ENCODE data around the gene ZGPAT.

Gene ZGPAT

DNA sequence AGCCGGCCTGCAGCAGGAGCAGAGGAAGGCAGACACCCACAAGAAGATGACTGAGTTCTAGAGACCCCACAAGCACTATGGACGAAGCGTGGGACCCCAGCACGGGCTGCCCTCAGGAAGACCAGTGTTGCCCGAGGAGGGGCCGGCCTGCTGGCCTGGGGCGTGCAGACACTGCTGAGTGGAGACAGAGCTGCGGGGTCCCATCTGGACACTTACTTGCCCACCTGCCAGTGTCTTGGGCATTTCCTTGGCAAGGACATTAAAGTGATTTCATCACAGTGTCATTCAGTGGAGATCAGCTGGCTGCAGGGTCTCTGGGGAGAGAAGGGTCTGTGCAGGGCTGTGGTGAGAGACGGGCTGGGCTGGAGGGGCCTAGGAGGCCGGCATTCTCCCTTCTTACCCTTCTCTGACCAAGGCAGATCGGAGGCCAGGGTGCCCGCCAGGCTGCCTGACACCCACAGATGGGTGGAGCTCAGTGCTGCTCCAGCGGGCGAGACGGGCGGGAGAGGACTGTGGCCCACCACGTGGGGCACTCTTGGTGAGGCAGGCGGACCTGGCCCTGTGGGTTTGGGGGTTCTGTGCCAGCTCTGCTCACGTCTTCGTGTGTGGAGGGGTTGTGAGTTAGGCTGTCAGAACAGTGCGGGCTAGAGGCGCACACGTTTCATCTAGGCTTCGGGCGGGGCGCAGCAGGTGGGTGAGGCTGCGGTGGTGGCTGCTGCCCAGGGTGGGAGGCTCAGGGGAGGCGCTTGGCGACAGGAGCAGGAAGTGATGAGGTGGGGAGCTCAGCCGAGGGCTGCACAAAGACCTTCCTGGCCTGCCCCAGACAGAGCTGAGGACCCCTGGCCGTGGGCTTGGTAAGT is 28.2 kb downstream of the ZGPAT start, which contains the start of gene LIME1:
Gene LIME1, plus strand, starts transcription at position 806 of the 860 bp plus-strand sequence. CDS start 886 bp downstream, outside the sequence.
- no peak for DNase-seq

DNA sequence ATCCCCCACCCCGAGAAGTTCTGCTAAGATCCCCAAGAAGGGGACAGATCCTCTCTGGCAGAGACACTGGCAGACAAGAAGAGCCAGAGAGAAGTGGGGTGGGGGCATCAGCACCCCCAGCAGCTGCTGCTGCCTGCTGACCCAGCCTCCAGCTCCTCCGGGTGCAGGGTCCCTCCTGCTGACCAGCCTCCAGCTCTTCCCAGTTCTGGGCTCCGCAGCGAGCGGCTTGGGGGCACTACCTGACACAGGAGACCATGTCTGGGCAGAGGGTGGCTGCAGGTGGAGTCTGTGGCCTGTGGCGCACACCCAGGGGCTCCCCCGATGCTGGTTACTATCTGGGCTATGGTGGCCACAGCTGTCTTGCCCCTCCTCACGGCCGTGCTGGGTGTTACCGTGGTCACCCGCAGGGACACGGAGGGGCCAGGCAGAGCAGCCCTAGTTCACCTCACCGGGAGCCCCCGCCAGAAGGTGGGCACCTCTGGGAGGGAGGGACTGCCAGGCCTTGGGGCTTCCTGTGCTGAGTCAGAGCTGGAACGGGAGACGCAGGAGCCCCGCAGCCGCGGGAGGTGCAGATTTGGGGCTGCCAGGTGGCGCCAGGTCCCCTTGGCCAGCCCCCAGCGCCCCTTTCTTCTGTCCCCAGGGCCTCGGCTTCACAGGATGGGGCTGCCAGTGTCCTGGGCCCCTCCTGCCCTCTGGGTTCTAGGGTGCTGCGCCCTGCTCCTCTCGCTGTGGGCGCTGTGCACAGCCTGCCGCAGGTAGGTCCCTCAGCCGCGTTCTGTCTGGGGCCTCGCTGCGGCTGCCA is 29.3 kb downstream of the ZGPAT start:
- no peak for DNase-seq

DNA sequence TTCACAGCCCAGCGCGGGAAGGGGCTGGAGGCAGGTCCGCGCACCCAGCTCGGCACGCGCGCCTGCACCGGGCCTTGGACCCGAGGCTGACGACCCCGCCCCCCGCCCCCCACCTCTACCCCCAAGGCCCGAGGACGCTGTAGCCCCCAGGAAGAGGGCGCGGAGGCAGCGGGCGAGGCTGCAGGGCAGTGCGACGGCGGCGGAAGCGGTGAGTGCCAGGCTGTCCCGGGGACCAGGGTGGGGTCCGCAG is 29.8 kb downstream of the ZGPAT start:
- DNase-seq = no peak

DNA sequence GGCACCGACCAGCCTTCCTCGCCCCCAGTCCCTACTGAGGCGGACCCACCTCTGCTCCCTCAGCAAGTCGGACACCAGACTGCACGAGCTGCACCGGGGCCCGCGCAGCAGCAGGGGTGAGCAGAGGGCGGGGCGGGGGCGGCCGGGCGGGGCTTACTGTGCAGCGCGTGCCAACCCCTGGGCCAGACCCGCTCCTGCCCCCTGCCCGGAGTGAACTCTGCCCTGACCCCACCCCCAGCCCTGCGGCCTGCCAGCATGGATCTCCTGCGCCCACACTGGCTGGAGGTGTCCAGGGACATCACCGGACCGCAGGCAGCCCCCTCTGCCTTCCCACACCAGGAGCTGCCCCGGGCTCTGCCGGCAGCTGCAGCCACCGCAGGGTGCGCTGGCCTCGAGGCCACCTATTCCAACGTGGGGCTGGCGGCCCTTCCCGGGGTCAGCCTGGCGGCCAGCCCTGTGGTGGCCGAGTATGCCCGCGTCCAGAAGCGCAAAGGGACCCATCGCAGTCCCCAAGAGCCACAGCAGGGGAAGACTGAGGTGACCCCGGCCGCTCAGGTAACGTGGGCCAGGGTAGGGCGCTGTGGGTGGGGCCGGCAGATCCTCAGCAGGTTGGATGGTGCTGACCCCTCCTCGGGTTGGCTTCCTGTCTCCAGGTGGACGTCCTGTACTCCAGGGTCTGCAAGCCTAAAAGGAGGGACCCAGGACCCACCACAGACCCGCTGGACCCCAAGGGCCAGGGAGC is 30.3 kb downstream of the ZGPAT start:
- no peak for DNase-seq

DNA sequence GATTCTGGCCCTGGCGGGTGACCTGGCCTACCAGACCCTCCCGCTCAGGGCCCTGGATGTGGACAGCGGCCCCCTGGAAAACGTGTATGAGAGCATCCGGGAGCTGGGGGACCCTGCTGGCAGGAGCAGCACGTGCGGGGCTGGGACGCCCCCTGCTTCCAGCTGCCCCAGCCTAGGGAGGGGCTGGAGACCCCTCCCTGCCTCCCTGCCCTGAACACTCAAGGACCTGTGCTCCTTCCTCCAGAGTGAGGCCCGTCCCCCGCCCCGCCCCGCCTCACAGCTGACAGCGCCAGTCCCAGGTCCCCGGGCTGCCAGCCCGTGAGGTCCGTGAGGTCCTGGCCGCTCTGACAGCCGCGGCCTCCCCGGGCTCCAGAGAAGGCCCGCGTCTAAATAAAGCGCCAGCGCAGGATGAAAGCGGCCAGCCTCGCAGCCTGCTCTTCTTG is 30.9 kb downstream of the ZGPAT start:
- no peak for DNase-seq

DNA sequence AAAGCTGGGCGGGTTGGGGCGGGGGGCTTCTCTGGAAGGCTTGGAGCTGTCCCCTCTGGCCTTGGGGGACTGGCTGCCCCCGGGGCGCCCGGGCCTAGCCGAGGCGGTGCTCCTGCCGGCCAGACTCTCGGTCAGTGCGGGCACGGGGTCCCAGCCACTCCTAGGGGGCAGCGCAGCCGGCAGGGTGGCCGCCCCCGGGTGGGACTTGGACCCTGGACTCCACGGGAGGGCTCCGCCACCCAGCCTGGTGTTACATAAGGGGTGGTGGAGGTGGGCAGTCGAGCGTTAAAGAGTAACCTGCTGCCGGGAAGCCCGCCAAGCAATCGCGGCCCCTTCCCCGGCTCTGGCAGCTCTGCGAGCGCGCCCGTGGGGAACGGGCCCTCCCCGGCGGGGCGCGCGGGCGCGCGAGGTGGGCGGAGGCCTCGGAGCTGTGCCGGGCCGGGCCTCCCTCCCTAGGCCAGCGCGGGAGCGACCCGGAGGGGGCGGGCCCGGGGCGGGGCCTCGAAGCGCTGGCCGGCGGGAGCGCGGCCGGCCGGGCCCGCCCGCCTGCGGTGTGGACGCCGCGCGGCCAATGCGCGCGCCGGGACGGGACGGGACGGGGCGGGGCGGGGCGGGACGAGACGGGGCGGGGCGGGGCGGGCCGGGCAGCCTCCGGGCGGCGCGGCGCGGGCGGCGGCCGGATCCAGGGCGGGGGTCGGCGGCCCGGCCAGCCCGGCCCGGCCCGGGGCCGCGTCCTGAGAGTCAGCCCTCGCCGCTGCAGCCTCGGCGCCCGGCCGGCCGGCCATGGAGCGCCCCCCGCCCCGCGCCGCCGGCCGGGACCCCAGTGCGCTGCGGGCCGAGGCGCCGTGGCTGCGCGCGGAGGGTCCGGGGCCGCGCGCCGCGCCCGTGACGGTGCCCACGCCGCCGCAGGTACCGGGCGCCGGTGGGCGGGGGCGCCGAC is 31.6 kb downstream of the ZGPAT start, which contains the start of gene SLC2A4RG:
Gene SLC2A4RG, plus strand, starts transcription at position 647 of the 940 bp plus-strand sequence. Its CDS starts 137 bp downstream, at position 784.
- DNase-seq = peak; percentile 14

DNA sequence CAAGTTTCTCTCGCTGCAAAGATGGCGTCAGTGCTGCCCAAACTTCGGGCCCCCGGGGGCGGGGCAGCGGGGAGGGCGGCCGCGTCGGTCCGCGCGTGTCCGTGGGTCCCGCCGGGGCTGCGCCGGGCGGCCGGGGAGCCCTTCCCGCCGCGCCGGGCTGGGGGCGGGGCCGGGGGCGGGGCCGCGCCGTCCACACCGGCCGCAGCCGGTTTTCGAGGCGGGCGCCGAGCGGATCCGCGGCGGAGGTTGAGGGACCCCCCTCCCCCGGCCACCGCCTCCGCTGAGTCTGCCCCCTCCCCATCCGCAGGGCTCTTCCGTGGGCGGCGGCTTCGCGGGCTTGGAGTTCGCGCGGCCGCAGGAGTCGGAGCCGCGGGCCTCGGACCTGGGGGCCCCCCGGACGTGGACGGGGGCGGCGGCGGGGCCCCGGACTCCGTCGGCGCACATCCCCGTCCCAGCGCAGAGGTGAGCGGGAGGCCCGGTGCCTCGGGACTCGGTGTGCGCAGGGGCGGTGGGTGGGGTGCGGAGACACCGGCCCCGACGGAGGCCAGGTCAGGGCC is 32.3 kb downstream of the ZGPAT start:
- no peak for DNase-seq

DNA sequence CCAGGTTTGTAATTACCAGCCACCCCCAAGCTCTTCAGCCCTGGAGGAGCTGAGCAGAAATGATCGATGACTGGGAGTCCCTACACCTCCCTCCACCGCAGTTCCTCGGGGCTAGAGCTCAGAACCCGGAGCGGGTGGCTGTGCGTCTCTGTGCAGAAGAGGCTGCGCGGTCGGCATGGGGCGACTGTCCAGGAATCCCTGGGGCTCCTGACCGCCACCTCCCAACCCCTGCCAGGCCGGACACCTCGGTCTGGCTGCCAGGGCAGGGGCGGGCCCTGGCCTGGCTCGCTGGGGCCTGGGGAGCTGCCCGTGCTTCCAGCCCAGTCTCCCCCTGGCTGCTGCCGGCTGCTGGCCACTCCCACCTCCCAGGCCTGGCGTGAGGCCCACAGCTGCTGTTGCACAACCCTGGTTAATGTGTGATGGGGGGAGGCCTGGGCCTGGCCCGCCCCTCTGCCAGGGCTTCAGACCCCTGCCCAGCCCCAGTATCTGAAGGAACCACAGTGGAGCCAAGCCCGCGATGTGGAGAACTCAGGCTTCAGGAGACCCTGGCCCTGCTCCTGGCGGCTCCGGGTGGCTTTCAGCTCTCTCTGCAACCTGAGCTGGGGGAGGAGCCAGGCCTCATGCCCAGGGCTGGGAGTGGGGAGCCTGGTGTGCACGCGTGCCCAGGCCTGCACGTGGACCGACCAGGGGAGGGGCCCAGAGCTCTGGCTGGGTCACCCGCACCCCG is 33.0 kb downstream of the ZGPAT start:
- DNase-seq = peak; percentile 64

DNA sequence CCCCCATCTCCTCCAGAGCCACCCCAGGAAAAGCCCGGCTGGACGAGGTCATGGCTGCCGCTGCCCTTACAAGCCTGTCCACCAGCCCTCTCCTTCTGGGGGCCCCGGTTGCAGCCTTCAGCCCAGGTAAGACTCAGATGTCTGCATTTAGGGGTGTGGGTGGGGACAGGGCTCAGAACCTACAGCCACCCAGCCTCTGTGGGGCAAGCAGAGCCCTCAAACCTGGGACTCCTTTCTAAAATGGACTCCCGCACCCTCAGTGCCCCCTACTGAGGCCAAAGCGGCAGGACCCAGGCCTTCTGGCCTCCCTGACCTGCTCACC is 33.5 kb downstream of the ZGPAT start:
- no peak for DNase-seq

DNA sequence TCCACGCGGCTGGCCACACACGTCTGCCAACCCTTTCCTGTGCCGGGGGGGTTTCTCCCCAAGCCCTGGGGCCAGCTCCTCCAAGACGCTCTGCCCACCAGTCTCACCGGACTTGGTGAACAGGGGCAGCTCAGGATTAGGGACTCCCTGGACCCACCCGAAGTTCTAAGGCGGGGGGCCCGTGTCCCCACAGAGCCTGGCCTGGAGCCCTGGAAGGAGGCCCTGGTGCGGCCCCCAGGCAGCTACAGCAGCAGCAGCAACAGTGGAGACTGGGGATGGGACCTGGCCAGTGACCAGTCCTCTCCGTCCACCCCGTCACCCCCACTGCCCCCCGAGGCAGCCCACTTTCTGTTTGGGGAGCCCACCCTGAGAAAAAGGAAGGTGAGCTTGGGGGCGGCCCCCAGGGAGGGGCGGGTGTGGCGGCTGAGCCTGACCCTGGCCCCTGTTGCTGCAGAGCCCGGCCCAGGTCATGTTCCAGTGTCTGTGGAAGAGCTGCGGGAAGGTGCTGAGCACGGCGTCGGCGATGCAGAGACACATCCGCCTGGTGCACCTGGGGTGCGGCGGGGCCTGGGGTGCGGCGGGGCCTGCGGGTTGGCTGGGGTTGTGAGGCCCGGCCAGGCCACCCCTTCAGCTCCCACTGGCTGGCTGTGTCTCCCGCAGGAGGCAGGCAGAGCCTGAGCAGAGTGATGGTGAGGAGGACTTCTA is 34.0 kb downstream of the ZGPAT start:
- DNase-seq = no peak

DNA sequence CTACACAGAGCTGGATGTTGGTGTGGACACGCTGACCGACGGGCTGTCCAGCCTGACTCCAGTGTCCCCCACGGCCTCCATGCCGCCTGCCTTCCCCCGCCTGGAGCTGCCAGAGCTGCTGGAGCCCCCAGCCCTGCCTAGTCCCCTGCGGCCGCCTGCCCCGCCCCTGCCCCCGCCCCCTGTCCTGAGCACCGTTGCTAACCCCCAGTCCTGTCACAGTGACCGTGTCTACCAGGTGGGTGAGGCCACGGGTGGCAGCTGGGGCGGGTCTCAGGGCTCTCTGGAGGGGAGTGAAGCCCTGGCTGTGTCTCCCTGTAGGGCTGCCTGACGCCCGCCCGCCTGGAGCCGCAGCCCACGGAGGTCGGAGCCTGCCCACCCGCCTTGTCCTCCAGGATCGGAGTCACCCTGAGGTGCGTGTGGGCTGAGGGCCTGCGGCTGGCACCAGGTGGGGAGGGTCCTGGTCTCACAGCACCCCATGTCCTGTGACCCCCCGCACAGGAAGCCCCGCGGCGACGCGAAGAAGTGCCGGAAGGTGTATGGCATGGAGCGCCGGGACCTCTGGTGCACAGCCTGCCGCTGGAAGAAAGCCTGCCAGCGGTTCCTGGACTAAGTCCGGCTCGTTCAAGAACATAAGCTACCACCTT is 34.7 kb downstream of the ZGPAT start:
- no peak for DNase-seq

DNA sequence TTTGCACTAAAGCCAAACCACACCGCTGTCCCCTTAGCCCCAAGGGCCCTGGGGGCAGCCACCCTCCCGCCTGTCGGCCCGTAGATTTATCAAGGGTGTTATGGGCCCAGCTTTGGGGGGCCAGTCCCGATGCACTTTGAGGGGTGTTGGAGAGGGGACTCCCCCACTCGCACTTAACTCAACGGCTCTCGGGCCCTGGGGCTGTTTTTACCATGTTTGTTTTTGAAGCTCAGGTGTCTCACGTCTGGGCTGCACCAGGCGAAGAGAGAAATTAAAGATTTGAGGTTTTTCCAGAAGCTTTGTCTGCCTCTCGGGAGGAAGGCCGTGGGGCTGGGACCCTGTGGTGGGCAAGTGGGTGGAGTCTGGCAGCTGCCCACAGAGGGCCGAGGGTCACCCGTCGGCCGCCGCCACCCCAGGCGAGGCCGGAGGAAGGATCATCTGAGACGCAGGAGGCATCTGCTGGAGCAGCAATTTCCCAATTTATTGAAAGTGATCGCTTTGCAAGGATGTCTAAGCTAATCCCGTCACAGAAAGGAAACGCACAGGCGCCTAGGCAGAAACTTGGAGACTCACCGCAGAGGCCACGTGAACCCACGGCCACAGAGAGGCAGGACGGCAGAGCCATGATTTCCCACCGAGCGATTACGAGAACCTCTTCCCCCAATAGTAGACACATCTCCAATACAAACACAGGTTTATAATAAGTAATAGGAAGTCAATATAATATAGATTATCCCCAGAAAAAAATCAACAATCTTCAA is 35.6 kb downstream of the ZGPAT start:
- DNase-seq = no peak

DNA sequence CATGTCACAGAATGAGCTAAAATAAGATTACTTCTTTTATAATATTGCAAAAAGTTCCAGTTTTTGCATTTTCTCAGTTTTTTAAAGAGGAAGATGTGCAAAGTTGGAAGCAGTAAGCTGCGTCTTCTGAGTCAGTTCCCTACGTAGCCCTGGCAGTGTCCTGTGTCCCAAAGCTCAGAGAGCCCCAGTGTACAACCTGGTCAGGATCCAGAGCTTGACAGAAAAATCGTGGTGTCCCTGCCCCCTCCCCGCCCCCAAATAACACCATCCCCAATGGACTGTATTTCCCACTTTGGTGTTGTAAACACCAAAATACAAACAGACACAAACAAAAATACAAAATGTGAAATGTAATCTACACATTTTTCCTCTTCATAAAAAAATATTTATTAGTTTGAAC is 36.3 kb downstream of the ZGPAT start:
- DNase-seq = no peak

DNA sequence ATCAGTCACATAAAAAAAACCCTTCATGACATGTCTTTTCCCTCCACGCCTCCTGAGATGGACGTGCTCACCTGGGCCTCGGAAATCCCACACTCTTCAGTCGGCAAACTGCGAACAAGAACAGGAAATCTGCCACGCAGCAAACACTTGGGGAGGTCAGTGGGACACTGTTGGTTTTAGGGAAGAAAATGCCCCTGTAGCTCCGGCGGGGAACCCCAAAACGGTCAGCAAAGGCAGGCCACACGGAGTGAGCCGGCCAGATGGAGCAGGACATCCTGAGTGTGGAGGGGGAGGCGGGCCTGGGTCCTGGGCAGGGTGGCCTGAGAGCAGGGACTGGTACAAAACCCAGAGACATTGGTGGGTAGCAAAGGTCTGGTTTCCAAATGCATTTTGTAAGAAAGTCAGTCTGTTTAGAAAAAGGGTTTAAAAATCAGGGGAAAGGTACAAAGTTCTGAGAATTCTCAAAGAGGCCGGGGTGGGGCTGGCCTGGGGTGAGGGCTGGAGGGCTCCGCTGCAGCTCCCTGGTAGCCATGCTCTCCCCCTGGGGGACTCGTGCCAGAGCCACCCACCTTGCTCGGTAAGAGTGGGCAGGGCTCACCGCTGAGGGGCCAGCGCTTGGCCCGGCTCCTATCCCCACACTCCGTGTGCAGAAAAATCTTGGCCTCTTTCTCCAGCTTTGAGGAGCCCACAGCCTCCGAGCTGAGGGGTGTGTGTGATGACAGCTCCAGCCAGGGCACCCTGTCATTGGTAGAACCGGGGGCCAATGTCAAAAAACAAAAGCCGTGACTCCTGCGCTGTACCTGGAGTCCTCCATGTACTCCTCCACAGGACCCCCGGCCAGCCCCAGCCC is 37.0 kb downstream of the ZGPAT start:
- DNase-seq = no peak

DNA sequence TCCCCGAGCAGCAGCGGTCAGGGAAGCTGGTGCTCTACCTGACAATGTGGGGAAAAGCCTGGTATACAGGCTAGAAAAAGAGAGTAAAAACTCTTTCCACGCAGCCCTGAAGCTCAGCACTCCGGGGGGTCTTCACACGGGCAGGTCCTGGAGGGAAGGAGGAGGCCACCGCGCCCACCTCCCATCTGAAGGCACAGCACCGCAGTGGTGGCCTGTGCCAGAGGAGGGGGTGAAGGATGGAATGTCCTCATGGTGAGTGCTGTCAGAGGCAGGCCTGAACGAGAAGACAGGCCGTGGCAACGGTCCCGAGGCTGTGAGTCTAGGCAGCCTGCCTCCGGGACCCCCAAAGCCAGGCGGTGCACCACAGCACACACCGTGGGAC is 37.6 kb downstream of the ZGPAT start:
- no peak for DNase-seq

DNA sequence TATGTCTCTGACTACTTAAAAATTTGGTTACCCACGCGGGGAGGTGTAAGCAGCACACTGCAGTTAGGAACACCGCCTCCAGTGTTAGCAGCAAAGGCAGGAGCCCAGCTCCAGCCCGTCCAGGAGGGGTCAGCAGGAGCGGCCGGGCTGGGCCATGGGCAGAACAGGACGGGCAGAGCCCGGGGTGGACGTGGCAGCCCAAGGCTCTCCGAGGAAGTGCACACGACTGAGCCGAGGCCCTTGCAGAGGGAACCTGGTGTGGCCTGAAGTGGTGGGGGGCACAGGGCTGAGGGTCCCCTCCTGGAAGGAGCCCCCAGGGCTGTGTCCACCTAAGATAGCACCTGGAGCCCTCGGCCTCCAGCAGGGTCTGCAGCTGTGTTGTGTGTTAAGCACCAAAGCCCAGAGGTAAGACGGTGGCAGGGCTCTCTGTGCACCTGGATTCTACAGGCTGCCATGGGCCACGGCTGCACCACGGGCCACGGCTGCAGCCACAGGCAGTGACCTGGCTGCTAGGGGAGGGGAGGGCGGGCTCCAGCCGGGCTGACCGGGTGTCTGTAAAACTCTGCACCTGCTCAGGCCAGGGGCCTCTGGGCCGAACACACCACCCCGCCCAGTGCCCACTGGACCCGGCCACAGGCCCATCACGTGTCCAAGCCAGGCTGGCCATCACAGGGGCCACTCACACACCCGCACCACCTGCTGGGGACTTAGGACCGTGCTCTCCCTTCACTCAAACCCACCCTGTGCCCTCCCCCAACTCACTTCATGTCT is 38.3 kb downstream of the ZGPAT start:
- no peak for DNase-seq

DNA sequence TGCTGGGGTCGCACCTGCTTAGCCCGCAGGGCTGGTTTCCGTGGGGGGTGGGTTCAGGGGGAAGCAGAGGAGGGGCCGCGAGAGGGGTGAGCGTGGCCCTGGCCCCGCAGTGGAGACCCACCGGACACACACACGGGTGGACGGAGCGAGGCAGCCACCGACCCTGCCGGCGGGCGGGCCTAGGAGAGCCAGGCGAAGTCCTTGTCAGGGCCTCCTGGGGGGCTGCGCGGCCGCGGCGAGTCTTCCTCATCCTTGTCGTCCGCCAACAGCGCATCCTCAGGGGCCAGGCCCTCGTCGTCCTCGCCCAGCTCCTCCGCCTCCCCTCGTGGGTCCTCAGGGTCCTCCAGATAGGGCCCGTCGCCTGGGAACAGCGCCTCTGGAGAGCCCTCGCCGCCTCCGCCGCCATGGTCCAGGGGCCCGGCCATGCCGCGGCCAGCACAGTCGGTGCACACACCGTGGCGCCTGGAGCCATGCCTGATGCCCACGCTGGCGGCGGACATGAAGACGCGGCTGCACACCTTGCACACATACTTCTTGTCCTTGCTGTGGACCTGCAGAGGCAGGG is 39.0 kb downstream of the ZGPAT start:
- DNase-seq = no peak

All from SHP77 treated with DMSO at 0.1 percent for 48 hours (cell line).